Activated naive CD4-positive, alpha-beta T cell treated with Interleukin-2 at 50 U/mL for 16 hours (primary cell): ENCODE results near the gene EDAR.

Experiments used
- DNase-seq: peaks from one replicate; pipeline ENCODE4 v3.0.0-alpha.2; 2020

EDAR gene

GRCh38 chr2:108923019-108923700 lies 65.9 kb downstream of the EDAR start:
- DNase-seq = no peak

GRCh38 chr2:108922141-108922915 lies 66.7 kb downstream of the EDAR start:
- DNase-seq = no peak

- no peak for DNase-seq
These were observed 67.7 kb downstream of the EDAR start for GRCh38 chr2:108921096-108922030.

GRCh38 chr2:108920686-108921085 lies 68.3 kb downstream of the EDAR start:
- DNase-seq = no peak

DNA sequence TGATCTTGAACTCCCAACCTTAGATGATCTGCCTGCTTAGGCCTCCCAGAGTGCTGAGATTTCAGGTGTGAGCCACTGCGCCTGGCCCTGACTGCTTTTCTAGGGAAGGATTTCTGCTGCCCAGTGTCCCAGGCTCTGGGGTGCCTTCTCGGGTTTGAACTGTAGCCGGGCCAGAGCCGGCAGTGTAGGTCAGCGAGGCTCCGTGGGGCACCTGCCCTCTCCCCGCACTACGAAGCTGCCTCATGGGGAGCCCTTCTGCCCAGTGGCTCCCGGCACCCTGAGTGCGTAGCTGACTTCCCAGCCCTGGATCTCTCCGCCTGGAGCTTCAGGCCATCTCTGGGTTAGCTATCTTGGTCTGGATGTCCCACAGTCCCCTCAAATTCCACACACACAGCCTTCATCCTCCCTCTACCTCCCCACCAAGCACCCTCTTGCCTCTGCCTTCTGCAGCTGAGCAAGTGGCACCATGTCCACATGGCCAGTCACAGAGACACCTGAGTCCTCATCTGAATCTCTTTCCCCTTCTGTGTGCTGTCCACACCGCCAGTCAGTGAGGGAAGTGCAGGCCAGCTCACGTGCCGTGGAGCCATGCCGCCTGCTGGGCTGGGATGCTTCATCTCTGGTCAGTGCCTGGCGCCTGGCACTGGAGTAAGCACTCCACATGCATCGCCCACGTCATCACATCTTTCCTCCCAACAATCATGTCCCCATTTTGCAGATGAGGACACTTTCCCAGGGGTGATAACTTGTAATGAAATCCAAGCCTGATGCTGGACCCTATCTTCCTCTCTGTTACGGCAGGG lies 69.2 kb downstream of the EDAR start:
- DNase-seq = no peak

DNA sequence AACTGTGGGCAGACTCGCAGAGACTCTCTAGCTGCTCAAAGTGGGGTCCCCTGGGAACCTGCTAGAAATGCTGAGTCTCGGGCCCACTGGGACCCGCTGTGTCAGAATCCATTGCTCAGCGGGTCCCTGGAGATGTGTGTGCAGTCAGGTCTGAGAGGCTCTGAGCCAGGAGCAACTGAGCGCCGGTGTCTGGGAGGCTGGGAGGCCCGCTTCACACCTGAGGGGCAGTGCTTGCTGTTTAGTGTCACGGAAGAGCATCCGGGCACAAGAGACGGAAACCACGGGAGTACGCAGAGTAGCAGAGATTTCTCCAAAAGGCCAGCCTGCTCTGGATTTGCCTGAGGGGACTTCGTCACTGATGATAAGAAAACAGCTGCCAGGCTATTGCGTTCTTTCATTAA lies 70.1 kb downstream of the EDAR start:
- DNase-seq = no peak

DNA sequence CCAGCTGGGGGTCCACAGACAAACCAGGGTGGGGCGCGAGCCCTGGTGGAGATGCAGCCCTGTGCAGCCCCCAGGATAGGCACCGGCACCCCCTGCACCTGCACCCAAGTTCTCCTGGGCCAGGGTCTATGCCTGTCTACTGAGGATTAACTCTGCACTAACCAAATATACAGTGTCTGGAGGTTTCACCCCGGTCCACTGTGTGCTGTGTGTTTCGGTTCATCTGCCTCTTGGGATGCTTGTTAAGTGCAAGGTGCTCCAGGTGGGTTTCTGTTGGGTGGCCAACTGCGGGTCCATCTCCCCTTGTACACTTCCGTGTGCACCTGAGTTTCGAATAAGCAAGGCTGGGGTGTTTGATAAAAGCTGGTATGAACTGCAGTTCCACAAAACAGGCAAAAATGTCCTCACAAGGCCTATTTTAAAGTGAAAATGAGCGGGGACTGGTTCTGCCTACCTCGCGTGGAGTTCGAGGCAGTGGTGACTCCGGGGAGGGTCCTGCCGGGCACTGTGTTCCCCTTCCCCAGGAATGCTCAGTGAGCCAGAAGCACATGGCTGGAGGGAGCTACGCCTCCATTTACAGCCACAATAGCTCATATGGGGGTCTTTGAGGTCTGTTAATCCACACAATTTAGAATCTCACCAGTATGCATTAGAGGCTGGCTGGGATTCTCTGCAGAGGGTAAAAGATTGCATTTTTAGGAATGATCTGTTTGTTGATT lies 70.7 kb downstream of the EDAR start:
- DNase-seq = no peak

GRCh38 chr2:108917526-108917925 lies 71.5 kb downstream of the EDAR start:
- DNase-seq = no peak

DNA sequence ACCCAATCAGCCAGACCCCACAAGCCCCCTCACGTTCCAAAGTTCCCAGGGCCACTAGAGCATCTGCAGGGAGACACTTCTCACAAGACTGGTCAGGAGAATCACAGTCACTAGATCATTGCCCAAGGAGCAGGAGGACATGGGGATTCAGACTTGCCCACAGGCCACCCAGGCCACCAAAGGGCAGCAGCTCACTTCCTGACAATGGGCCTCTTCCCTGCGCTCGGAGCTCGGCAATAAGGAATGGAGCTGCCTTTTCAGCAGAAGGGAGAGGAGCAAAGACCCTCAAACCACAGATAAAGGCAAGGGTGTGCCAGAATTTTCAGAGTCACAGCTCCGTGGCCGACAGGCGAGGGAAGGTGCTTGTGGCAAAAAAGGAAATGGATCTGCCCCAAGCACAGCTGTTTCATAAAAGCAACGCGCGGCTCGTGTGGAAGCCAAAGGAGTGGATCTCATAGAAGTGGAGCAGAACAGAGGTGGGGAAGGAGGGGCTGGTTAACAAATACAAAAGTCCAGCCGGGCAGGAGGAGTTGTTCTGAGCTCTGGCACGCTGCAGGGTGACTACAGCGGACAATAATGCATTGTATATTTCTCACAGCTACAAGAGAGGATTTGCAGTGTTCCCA lies 72.1 kb downstream of the EDAR start:
- DNase-seq = no peak

- DNase-seq = no peak
These were observed 72.8 kb downstream of the EDAR start for GRCh38 chr2:108916122-108916795.

GRCh38 chr2:108912629-108912902 lies 76.5 kb downstream of the EDAR start:
- no peak for DNase-seq

GRCh38 chr2:108911807-108912628 lies 77.0 kb downstream of the EDAR start:
- no peak for DNase-seq

- no peak for DNase-seq
These were observed 77.6 kb downstream of the EDAR start for GRCh38 chr2:108911401-108911800.

DNA sequence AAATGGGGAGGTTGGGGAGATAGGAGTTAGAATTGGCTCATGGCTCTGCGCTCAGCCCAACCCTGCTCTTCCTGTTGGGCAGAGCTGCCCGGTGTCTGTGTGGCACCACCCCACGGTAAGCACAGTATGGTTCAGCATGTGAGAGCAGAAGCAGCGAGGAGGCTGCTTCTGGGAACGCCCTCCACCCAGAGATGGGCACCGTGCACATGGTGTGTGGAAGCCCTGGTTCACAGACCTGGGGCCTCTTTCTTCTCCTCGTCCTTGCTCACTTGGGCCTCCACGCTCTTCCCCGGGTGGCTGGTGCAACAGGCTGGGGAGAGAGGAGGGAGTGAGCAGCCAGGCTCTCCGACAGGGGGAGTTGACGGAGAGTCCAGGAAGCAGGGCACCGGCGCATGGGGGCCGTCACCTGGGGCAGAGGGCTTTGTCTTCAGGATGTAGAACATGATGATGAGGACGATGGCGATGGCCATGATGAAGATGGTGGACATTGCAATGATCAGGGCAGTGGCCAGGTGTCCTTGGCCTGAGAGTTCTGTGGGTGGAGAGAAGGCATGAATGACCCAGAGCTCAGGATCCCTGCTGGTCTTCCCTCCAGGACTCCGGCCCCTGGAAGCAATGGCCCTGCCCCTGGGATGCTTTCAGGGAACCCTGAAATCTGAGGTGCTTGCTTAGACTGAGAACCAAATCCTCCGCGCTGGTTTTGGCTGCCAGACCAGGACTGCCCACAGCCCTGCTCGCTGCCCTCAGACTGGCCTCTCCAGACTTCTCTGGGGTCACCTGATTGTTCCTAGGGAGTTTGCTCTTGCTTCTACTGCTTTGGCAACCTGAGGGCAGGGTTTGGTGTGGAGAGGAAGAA lies 78.3 kb downstream of the EDAR start:
- no peak for DNase-seq

GRCh38 chr2:108910011-108910431 lies 79.0 kb downstream of the EDAR start:
- DNase-seq = no peak

DNA sequence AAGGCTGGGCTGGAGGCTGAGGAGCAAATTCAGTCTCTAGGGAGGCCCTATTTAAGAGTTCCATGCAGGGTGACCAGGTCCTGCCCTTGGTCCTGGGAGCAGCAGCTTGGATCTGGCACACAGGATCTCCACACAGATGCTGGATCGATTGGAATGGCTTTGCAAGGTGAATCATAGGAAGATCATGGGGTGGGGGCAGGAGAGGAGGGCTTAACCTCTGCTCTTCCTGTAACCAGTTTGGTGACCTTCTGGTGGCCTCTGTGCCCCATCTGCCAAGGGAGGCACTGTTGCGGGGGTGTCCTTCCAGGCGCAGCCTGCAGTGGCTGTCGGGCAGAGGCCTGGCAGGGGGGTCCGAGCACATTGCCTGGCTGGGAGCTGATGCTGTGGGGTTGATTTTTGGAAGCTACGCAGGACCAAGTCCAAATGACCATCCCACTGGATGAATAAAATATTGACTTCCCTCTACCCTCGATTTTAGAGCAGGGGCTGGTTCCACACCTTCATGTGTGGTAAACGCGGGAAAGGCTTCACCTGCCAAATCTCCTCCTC lies 79.7 kb downstream of the EDAR start:
- DNase-seq = no peak

- DNase-seq = no peak
These were observed 80.3 kb downstream of the EDAR start for GRCh38 chr2:108908713-108909070.

DNA sequence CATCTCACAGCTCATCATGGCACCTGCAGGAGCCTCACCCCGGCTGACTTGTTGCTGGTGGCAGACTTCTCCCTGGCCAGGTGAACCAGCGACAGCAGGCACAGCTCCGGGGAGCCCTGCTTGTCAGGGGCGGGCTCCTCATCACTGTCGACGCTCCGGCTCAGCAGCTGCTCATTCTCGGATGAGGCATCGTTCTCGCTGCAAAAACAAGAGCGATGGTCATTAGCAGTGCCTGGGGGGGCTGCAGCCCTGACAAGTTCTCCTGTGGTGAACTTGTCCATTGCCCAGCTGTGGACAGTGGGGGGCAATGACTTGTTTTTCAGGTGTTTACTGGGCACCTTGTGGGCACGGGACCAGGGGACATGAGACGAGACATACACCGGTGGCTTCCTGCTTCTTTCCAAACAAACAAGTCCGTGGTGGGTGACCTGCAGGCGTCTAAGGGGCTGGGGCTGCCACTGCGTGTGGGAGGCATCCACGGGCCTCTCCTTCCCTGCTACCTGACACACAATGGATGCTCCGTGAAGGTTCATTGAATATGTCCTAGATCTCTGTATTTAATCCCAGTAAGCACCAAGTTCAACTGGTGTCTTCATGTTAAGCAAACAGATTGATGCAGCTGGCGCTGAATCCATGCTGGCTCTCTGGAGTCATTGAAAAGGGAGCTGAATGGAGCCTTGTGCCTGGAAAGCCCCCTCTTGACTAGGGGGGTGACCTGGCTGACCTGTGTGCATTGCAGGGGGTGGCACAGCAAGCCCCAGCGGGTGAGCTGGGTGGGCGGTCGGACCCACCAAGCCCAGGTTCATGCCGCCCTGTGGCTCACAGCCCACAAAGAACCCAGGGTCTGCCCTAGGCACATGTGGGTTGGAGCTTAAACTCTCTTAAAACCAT lies 81.0 kb downstream of the EDAR start:
- DNase-seq = no peak
